Measurements from ENCODE around the gene KCNT2.

The KCNT2 gene

DNA sequence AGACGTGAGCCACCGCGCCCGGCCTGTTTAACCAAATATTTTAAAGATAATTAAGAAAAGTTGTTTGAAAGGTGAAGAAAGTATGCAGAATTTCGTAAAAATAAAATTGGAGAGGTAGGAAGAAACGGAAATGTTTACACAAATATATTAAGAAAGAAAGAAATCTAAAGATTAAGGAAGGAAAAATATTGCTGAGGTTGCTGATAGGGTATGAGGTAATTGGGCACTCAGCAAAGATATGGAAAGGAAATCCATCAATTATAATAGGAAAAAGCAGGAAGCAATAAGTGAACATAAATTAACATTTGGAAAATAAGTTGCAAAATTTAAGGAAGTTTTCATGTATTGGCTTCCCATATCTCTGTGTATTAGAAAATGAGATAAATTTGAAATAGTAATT, 225.9 kb downstream of the KCNT2 start:
- Histone ChIP-seq H3K4me2 (ENCODE audit: low read length) (no peak overlapping the region), H3K27me3 (ENCODE audit: control insufficient read depth, insufficient read depth, low read length) (no peaks in the 10 kb centered on the region), H3K9ac (ENCODE audit: low read depth, low read length) (no peak overlapping the region), H3K9me3 (replicated peaks; ENCODE audit: low read length) (no peaks in the 10 kb centered on the region), H3K36me3 (ENCODE audit: insufficient read depth, low read length) (no peaks in the 10 kb centered on the region), H3K4me1 (ENCODE audit: control insufficient read depth, insufficient read depth, low read length) (no peaks in the 10 kb centered on the region), H3K4me3 (ENCODE audit: low read length) (no peak overlapping the region)

DNA sequence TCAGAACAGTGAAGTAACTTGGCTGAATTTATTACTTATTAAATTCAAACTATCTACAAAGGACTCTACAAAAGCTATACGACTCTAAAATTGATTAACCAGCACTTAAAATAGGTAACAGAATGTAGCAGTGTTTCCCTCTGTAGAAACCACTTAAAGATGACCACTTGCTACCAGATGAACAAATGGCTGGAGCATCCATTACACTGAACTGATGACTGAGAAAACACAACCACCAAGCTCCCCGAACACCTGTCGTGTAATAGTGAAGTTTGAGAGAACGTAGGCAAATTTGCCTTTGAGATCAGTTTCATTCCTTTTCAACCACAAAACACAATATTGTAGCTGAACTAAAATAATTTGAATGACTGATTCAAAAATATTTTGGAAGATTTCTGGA, 226.7 kb downstream of the KCNT2 start:
- Histone ChIP-seq H3K36me3 (ENCODE audit: insufficient read depth, low read length) (no peaks in the 10 kb centered on the region), H3K9ac (ENCODE audit: low read depth, low read length) (no peak overlapping the region), H3K4me2 (ENCODE audit: low read length) (no peak overlapping the region), H3K27me3 (ENCODE audit: control insufficient read depth, insufficient read depth, low read length) (no peaks in the 10 kb centered on the region), H3K9me3 (replicated peaks; ENCODE audit: low read length) (no peaks in the 10 kb centered on the region), H3K4me3 (ENCODE audit: low read length) (no peak overlapping the region), H3K4me1 (ENCODE audit: control insufficient read depth, insufficient read depth, low read length) (no peaks in the 10 kb centered on the region)

DNA sequence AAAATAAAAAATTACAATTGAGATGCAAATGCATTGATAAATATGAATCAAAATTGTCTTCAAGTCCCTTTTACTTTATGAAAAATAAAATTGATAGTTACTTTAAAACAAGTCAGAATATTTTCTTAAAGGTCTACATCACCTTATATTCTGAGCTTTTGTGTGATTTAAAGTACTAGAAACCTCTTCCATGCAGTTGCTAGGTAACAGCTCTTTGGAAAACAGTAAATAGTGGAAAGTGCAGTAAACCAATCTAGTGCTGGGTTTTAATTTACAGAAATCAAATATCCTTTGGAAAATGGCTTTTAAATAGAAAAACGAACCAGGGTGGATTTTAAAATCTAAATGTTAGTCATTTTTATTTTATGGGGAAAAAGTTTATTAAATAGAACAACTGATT, 227.9 kb downstream of the KCNT2 start:
- Histone ChIP-seq H3K9ac (ENCODE audit: low read depth, low read length) (no peak overlapping the region), H3K4me2 (ENCODE audit: low read length) (no peak overlapping the region), H3K36me3 (ENCODE audit: insufficient read depth, low read length) (no peaks in the 10 kb centered on the region), H3K27me3 (ENCODE audit: control insufficient read depth, insufficient read depth, low read length) (no peaks in the 10 kb centered on the region), H3K9me3 (replicated peaks; ENCODE audit: low read length) (no peaks in the 10 kb centered on the region), H3K4me1 (ENCODE audit: control insufficient read depth, insufficient read depth, low read length) (no peaks in the 10 kb centered on the region), H3K4me3 (ENCODE audit: low read length) (no peak overlapping the region)

DNA sequence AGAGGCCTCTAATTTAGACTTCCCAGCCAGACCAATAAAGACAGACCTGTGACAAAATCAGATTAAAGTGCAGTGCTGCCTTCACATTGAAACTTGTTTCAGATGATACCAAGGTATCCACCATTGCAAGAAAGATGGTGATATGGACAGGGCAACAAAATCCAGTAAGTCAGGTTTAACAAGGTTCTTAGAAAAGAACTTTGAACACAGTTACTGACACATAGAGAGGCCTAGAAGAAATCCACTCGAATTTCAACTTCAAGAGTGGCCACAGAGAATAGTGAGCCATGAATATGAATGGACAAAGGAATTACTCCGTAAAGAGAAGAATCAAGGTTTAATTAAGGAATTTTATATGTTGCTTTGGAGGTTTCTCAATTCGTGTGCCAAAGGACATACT, 230.4 kb downstream of the KCNT2 start:
- Histone ChIP-seq H3K27me3 (ENCODE audit: control insufficient read depth, insufficient read depth, low read length) (no peaks in the 10 kb centered on the region), H3K9me3 (replicated peaks; ENCODE audit: low read length) (no peaks in the 10 kb centered on the region), H3K4me1 (ENCODE audit: control insufficient read depth, insufficient read depth, low read length) (no peaks in the 10 kb centered on the region), H3K4me2 (ENCODE audit: low read length) (no peak overlapping the region), H3K9ac (ENCODE audit: low read depth, low read length) (no peak overlapping the region), H3K4me3 (ENCODE audit: low read length) (no peak overlapping the region), H3K36me3 (ENCODE audit: insufficient read depth, low read length) (no peaks in the 10 kb centered on the region)

DNA sequence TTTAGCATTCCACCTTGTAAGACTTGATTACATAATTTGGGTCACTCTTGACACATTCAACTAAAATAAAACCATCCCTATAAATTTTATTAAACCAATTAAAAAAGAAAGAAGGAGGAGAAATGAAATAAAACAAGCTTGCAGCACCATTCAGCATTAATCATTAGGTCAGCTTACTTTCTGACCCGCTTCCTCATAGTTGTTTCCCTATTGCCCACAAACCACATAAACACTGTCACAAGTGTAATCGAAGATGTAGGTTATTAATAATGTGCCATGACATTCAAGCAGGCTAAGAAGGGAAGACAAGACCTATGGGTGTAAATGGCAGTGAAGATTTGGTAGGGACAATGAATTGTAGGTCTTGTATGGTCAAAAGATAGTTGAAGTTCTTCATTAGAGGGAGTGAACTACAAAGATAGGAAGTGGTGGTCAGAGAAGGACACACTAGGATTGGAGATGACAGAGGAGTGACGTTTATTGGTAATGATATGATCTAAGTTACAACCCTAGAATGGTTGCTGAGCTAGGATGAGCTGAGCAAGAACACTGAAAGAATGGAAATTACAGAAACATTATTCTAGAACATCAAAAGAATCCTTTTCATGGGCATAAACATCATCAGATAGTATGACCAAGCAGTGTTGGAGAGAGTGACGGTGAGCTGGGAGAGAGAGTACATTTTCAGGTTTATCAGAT, 231.5 kb downstream of the KCNT2 start:
- Histone ChIP-seq H3K9me3 (replicated peaks; ENCODE audit: low read length) (no peaks in the 10 kb centered on the region), H3K4me1 (ENCODE audit: control insufficient read depth, insufficient read depth, low read length) (no peaks in the 10 kb centered on the region), H3K36me3 (ENCODE audit: insufficient read depth, low read length) (no peaks in the 10 kb centered on the region), H3K27me3 (ENCODE audit: control insufficient read depth, insufficient read depth, low read length) (no peaks in the 10 kb centered on the region), H3K4me2 (ENCODE audit: low read length) (no peak overlapping the region), H3K4me3 (ENCODE audit: low read length) (no peak overlapping the region), H3K9ac (ENCODE audit: low read depth, low read length) (no peak overlapping the region)

DNA sequence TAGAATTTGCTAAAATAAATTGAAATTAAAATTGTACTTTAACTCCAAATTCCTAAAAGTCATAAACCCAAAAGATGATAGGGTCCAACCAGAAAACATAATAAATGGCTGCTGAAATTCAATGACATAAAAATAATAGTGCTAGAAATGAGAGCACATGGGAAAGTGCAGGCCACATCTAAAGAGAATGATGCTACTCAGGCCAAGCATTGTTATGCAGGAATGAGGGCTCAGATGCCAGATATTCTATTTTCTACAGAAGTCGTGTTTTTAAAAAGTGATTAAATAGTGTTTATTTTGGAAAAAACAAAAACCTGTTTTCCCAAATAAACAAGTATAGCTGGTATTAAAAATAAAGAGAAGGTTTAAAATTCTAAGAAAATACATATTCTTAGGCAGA, 234.4 kb downstream of the KCNT2 start:
- Histone ChIP-seq H3K36me3 (ENCODE audit: insufficient read depth, low read length) (no peaks in the 10 kb centered on the region), H3K4me3 (ENCODE audit: low read length) (no peak overlapping the region), H3K9me3 (replicated peaks; ENCODE audit: low read length) (no peaks in the 10 kb centered on the region), H3K4me1 (ENCODE audit: control insufficient read depth, insufficient read depth, low read length) (no peaks in the 10 kb centered on the region), H3K4me2 (ENCODE audit: low read length) (no peak overlapping the region), H3K9ac (ENCODE audit: low read depth, low read length) (no peak overlapping the region), H3K27me3 (ENCODE audit: control insufficient read depth, insufficient read depth, low read length) (no peaks in the 10 kb centered on the region)

DNA sequence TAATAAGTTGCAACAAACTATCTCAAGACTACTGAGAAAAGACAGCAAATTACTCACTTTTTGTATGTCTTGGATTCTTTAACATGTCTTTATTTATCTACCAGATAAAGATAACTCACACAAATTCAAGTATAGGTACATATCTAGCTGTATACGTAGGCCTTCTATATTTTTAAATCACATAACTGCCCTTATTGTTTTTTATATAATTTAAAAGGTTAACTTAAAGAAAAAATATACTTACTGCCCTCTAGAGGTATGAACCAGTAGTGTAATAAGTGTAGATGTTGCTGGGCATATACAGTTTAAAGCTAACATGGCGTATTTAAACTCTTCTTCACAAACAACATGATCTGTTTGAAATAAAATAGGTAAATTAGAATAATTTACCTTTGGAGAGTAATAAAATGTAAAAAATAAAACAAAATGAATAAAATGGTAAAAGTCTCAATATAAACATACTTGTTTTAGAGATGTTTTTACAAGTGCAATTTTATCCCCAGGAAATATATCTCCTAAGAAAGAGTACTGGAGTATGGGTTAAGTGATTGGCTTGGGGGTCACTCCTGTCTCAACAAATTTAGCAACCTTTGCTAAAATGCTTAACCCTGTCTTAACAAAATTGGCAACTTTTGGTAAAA, 235.2 kb downstream of the KCNT2 start:
- Histone ChIP-seq H3K27me3 (ENCODE audit: control insufficient read depth, insufficient read depth, low read length) (no peaks in the 10 kb centered on the region), H3K9me3 (replicated peaks; ENCODE audit: low read length) (no peaks in the 10 kb centered on the region)

DNA sequence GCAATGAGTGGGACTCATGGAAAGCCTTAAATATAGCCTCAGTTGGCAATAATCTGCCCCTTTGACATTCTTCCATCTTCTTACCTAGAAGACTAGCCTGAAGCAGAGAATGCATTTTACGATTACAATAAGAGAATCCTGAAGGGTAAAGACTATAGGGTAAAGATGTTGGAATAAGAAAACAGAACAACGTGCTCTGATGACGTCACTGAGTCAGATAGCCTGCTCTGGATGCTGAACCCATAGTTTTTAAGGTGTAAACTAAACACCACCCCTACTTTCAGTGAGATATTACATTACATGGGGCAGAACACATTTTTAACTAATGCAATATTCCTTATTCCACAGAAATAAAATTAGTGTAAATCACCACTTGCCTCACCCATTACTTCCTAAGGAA, 240.4 kb downstream of the KCNT2 start:
- Histone ChIP-seq H3K4me3 (ENCODE audit: low read length) (no peak overlapping the region), H3K36me3 (ENCODE audit: insufficient read depth, low read length) (no peaks in the 10 kb centered on the region), H3K27me3 (ENCODE audit: control insufficient read depth, insufficient read depth, low read length) (no peaks in the 10 kb centered on the region), H3K9ac (ENCODE audit: low read depth, low read length) (no peak overlapping the region), H3K4me2 (ENCODE audit: low read length) (no peak overlapping the region), H3K4me1 (ENCODE audit: control insufficient read depth, insufficient read depth, low read length) (no peaks in the 10 kb centered on the region), H3K9me3 (replicated peaks; ENCODE audit: low read length) (no peaks in the 10 kb centered on the region)

More for the DNA sequence above, 235.2 kb downstream of the KCNT2 start:
- Histone ChIP-seq H3K36me3 (ENCODE audit: insufficient read depth, low read length) (no peaks in the 10 kb centered on the region), H3K4me3 (ENCODE audit: low read length) (no peak overlapping the region), H3K4me1 (ENCODE audit: control insufficient read depth, insufficient read depth, low read length) (no peaks in the 10 kb centered on the region), H3K9ac (ENCODE audit: low read depth, low read length) (no peak overlapping the region), H3K4me2 (ENCODE audit: low read length) (no peak overlapping the region)

DNA sequence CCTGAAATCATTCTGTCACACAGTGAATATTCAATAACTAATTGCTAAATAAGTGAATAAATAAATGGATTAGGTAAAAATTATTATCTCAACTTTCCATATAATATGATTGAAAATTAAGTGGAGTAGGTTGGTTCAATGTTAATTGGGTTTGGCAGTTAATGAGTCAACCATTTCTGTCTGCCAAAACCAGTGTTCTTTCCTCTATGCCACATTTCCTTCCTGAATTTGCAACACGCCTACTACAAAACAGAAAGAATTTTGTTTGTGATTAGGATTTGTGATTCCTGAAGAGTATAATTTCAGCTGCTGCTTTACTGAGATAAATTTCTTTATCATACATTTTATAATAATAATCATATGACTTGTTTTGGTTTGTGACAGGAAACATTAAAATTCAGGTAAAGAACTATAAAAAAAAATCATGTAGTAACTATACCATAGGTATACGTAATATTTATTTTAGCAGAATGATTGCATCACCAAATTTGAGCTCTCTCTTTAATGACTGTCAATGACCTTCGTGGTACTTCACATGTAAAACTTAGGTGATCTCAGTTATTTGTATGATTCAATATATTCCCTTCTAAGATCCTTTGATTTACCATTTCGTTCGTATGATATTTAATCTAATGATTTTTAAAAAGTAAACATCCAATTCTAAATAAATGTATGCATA, 241.3 kb downstream of the KCNT2 start:
- H3K9me3 ChIP-seq (replicated peaks; ENCODE audit: low read length) = no peaks in the 10 kb centered on the region
- no peak overlapping the region for H3K4me2 ChIP-seq (ENCODE audit: low read length)
- H3K36me3 ChIP-seq (ENCODE audit: insufficient read depth, low read length) = no peaks in the 10 kb centered on the region
- no peak overlapping the region for H3K9ac ChIP-seq (ENCODE audit: low read depth, low read length)
- H3K27me3 ChIP-seq (ENCODE audit: control insufficient read depth, insufficient read depth, low read length) = no peaks in the 10 kb centered on the region
- no peaks in the 10 kb centered on the region for H3K4me1 ChIP-seq (ENCODE audit: control insufficient read depth, insufficient read depth, low read length)
- no peak overlapping the region for H3K4me3 ChIP-seq (ENCODE audit: low read length)

DNA sequence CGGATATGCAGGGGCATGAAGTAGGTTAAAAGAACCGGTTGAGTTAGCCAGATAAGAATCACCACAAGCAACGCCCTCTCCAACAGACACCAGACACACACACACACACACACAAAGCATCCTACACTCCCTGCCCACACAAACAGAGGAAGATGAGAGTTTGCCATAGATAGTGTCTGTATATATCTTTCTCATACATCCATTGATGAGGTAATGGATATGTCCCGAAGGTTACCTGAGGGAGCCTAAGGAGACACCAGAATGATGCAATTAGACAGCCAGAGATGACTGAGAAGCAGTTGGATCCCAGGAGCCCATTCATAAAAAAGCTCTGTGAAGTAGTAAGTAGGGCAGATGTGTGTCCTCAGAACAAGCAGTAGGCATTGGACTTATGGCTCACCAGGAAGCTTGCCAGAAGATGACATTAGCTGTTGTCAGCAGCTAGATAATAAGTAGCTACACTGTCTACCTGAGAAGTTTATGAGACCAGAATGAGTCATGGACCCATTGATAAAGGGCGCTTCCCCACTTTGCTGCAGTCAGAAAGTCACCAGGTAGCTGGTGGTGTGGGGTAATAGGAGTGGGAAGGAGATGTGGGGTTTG, 247.0 kb downstream of the KCNT2 start:
- no peaks in the 10 kb centered on the region for H3K9me3 ChIP-seq (replicated peaks; ENCODE audit: low read length)
- H3K27me3 ChIP-seq (ENCODE audit: control insufficient read depth, insufficient read depth, low read length) = no peaks in the 10 kb centered on the region
- H3K36me3 ChIP-seq (ENCODE audit: insufficient read depth, low read length) = no peaks in the 10 kb centered on the region
- no peak overlapping the region for H3K9ac ChIP-seq (ENCODE audit: low read depth, low read length)
- no peak overlapping the region for H3K4me3 ChIP-seq (ENCODE audit: low read length)
- H3K4me2 ChIP-seq (ENCODE audit: low read length) = no peak overlapping the region
- H3K4me1 ChIP-seq (ENCODE audit: control insufficient read depth, insufficient read depth, low read length) = no peaks in the 10 kb centered on the region

DNA sequence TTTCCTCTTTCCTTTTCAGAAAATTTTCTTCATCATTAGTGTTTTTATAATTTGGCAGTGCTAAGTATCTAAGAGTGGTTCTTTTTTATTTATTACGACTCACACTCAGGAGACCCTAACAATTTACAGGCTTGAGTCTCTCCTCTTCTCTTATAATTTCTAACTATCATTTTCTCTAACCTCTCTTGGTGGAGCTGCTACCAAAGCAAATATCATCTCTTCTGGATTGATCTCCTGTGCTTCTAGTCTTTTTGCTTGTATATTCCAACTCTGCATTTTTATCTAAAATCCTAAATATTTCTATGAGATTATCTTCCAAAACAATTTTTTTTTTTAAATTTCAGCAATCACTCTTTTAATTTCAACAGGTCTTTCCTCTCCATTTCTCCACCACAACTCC, 250.3 kb downstream of the KCNT2 start:
- no peaks in the 10 kb centered on the region for H3K9me3 ChIP-seq (replicated peaks; ENCODE audit: low read length)
- H3K27me3 ChIP-seq (ENCODE audit: control insufficient read depth, insufficient read depth, low read length) = no peaks in the 10 kb centered on the region

More for the DNA sequence above, 250.3 kb downstream of the KCNT2 start:
- Histone ChIP-seq H3K4me2 (ENCODE audit: low read length) (no peak overlapping the region), H3K36me3 (ENCODE audit: insufficient read depth, low read length) (no peaks in the 10 kb centered on the region), H3K4me1 (ENCODE audit: control insufficient read depth, insufficient read depth, low read length) (no peaks in the 10 kb centered on the region), H3K4me3 (ENCODE audit: low read length) (no peak overlapping the region), H3K9ac (ENCODE audit: low read depth, low read length) (no peak overlapping the region)
